Caco-2 (cell line): ENCODE data around the gene PKIG. TPM values are rescaled to one million over a fixed set of nuclear protein-coding genes. Genes with fewer than 3 reads are reported as not detected.

Experiments
- BruUV-seq: library from RNA; stranded (reverse); fragments of 400-500 nt; replicated peaks from 2 replicates; lab custom pipeline; 2021; lab: Mats Ljungman, UMichigan
- CTCF ChIA-PET: fragments of 300-600 bp; sonication (Branson Sonifier 250); formaldehyde crosslinking; loops from one replicate; lab custom pipeline; 2022; ENCODE audit warnings: antibody characterized with exemption; lab: Charles Lee
- POLR2A ChIA-PET: fragments of 300-600 bp; sonication (Branson Sonifier 250); formaldehyde crosslinking; loops from one replicate; lab custom pipeline; 2022; ENCODE audit warnings: antibody characterized with exemption; lab: Charles Lee
- DNase-seq, 2 experiments: peaks; one replicate each; pipeline versions ENCODE4 v3.0.0 to v3.0.0-alpha.2; 2020 to 2022
- H3K27me3 ChIP-seq: replicated peaks from 2 replicates; pipeline ENCODE4 v1.6.0; 2011; ENCODE audit warnings: low read length; ENCODE audit not compliant: control insufficient read depth, insufficient read depth
- H3K36me3 ChIP-seq: 2 replicates; pipeline ENCODE4 v1.5.1; 2011; ENCODE audit warnings: low read length; ENCODE audit not compliant: control insufficient read depth, insufficient read depth
- H3K4me1 ChIP-seq: fragments of 250-450 bp; sonication (Bioruptor Pico); 2 replicates; pipeline ENCODE4 v1.5.1; 2020; ENCODE audit warnings: mild to moderate bottlenecking
- H3K4me3 ChIP-seq: 2 replicates; pipeline ENCODE4 v1.5.1; 2011; ENCODE audit warnings: low read depth, mild to moderate bottlenecking, control low read depth, low read length
- H3K9me3 ChIP-seq: fragments of 250-450 bp; sonication (Bioruptor Pico); 2 replicates; pipeline ENCODE4 v1.5.1; 2020; ENCODE audit warnings: mild to moderate bottlenecking, moderate library complexity
- H3K27ac Mint-ChIP-seq: one replicate; pipeline ENCODE4 v1.8.0; 2022; ENCODE audit warnings: mixed read lengths; ENCODE audit not compliant: unreplicated experiment
- H3K27me3 Mint-ChIP-seq: one replicate; pipeline ENCODE4 v1.8.0; 2022; ENCODE audit warnings: mixed read lengths; ENCODE audit not compliant: insufficient read depth, unreplicated experiment
- H3K36me3 Mint-ChIP-seq: one replicate; pipeline ENCODE4 v1.8.0; 2022; ENCODE audit warnings: mild to moderate bottlenecking, mixed read lengths; ENCODE audit not compliant: insufficient read depth, unreplicated experiment
- H3K4me1 Mint-ChIP-seq: one replicate; pipeline ENCODE4 v1.8.0; 2022; ENCODE audit warnings: low read depth, mixed read lengths; ENCODE audit not compliant: unreplicated experiment
- H3K4me3 Mint-ChIP-seq: one replicate; pipeline ENCODE4 v1.8.0; 2022; ENCODE audit warnings: mild to moderate bottlenecking, moderate library complexity, mixed read lengths; ENCODE audit not compliant: unreplicated experiment
- H3K9me3 Mint-ChIP-seq: one replicate; pipeline ENCODE4 v1.8.0; 2022; ENCODE audit warnings: mixed read lengths; ENCODE audit not compliant: unreplicated experiment
- intact Hi-C: fragments of 100-400 bp; cut with micrococcal nuclease; formaldehyde crosslinking; loops from one replicate; pipeline ENCODE4 v1.10.0; 2022; ENCODE audit not compliant: unreplicated experiment
- total RNA-seq: library from RNA; stranded (reverse); gene quantifications from 2 replicates; pipeline ENCODE4 v1.2.3, GENCODE V29; 2022
- TF ChIP-seq, protein P1 (sequence below), 2 experiments: fragments of 200-600 bp in 1 of 2; IDR thresholded peaks; 1 replicate in 1 of 2; 2 replicates in 1 of 2; pipeline versions ENCODE4 v1.5.1 to v1.8.0; 2011 to 2022; ENCODE audit warnings: antibody characterized with exemption in 1 of 2, control low read depth in 1 of 2, inconsistent platforms in 1 of 2, low read depth in 1 of 2, low read length in 1 of 2, mild to moderate bottlenecking in 1 of 2, moderate library complexity in 1 of 2; ENCODE audit not compliant: insufficient read depth in 1 of 2, severe bottlenecking in 1 of 2, unreplicated experiment in 1 of 2

PKIG gene
- total RNA-seq, 1 experiment from 2014 or later = 25.9 TPM

DNA sequence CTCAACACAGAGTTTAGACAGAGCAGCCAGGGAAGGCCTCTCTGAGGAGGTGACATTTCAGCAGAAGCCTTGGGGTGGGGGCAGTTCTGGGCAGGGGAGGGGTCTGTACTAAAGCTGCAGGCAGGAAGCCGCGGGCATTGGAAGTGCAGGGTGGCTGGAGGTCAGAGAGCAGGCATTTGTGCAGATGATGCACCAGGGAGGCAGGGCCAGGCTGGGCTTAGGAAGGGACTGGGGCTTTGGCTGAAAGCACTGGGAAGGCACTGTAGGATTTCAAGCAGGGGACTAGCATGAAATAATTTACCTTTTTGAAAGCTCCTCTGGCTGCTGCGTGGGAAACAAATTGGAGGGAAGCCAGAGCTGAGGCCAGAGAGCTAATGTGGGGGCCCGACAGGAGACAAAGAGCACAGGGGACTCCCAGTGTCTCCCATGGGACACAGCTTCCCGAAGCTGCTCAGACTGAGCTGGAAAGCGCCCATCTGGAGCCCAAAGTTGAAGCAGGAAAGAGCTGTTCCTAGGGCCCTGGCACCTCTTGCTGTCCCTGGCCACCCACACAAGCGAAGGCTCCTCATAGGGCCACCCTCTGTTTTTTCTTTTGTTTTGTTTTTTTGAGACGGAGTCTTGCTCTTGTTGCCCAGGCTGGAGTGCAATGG lies 49.8 kb downstream of the PKIG start:
- no peaks in the 10 kb centered on the region for H3K27me3 ChIP-seq
- BruUV-seq = no TSS peak
- no peak overlapping the region for H3K4me3 ChIP-seq
- no peaks in the 10 kb centered on the region for H3K9me3 Mint-ChIP-seq
- intact Hi-C loops = no loop called here
- ChIA-PET POLR2A (no interaction called here), CTCF (interaction anchor here (1.0 to 1.1 kb wide), 2 partner anchors 12 to 51 kb away, joined by 3 to 4 read pairs; no protein-coding TSS in a partner anchor)
- H3K4me1 Mint-ChIP-seq = no peaks in the 10 kb centered on the region
- no peak for DNase-seq
- H3K36me3 ChIP-seq = no peaks in the 10 kb centered on the region
- no peak overlapping the region for H3K27ac Mint-ChIP-seq
- 0 out of 2 replicates have a peak, but pooled peaks cover 3% of the 10 kb centered on the region for H3K4me1 ChIP-seq
- H3K27me3 Mint-ChIP-seq = no peaks in the 10 kb centered on the region
- no peaks in the 10 kb centered on the region for H3K9me3 ChIP-seq
- no peak overlapping the region for H3K4me3 Mint-ChIP-seq
- H3K36me3 Mint-ChIP-seq = no peaks in the 10 kb centered on the region
- TF ChIP-seq, protein P1, sequence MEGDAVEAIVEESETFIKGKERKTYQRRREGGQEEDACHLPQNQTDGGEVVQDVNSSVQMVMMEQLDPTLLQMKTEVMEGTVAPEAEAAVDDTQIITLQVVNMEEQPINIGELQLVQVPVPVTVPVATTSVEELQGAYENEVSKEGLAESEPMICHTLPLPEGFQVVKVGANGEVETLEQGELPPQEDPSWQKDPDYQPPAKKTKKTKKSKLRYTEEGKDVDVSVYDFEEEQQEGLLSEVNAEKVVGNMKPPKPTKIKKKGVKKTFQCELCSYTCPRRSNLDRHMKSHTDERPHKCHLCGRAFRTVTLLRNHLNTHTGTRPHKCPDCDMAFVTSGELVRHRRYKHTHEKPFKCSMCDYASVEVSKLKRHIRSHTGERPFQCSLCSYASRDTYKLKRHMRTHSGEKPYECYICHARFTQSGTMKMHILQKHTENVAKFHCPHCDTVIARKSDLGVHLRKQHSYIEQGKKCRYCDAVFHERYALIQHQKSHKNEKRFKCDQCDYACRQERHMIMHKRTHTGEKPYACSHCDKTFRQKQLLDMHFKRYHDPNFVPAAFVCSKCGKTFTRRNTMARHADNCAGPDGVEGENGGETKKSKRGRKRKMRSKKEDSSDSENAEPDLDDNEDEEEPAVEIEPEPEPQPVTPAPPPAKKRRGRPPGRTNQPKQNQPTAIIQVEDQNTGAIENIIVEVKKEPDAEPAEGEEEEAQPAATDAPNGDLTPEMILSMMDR (IDR thresholded peaks at IDR 0.05; ENCODE audit: insufficient read depth in 1 of 2, low read depth in 1 of 2, low read length in 1 of 2, severe bottlenecking in 1 of 2, unreplicated experiment in 1 of 2) = no peak

DNA sequence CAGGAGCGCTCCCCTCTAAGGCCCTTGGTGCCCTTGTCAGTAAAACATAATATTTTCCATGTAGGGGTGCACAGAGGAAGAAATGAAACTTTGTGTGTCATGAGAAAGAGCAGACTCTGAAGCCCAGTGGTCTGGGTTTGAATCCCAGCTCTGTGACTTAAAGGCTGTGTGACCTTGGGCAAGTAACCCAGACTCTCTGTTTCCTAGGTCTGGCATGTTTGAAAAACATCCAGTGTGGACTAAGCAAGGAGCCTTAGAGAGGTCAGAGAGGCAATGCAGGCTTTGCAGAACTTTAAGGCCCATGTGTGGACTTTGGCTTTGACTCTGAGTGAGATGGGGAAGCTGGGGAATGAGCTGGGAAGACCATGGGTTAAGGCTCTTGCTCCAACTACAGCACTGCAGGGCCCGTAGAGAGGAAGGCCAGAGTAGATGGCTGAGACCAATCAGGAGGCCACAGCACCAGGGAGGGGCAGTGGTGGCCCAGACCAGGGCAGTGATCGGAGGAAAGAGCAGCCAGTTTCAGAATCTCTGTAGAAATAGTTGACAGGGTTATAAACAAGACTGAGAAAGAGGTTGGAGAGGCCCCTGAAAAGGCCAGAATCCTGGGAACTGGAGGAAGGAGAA lies 50.9 kb downstream of the PKIG start:
- no peaks in the 10 kb centered on the region for H3K4me1 Mint-ChIP-seq
- POLR2A ChIA-PET = no interaction called here
- no peak overlapping the region for H3K27ac Mint-ChIP-seq
- DNase-seq = no peak
- intact Hi-C loops = no loop called here
- no TSS peak for BruUV-seq
- H3K27me3 Mint-ChIP-seq = no peaks in the 10 kb centered on the region
- no peaks in the 10 kb centered on the region for H3K9me3 Mint-ChIP-seq
- Histone ChIP-seq H3K9me3 (no peaks in the 10 kb centered on the region), H3K27me3 (no peaks in the 10 kb centered on the region), H3K36me3 (no peaks in the 10 kb centered on the region), H3K4me3 (no peak overlapping the region), H3K4me1 (0 out of 2 replicates have a peak, but pooled peaks cover 3% of the 10 kb centered on the region)
- CTCF ChIA-PET = no interaction called here
- no peaks in the 10 kb centered on the region for H3K36me3 Mint-ChIP-seq
- TF ChIP-seq, protein P1 (IDR thresholded peaks at IDR 0.05; ENCODE audit: insufficient read depth in 1 of 2, low read depth in 1 of 2, low read length in 1 of 2, severe bottlenecking in 1 of 2, unreplicated experiment in 1 of 2) = no peak
- no peak overlapping the region for H3K4me3 Mint-ChIP-seq

DNA sequence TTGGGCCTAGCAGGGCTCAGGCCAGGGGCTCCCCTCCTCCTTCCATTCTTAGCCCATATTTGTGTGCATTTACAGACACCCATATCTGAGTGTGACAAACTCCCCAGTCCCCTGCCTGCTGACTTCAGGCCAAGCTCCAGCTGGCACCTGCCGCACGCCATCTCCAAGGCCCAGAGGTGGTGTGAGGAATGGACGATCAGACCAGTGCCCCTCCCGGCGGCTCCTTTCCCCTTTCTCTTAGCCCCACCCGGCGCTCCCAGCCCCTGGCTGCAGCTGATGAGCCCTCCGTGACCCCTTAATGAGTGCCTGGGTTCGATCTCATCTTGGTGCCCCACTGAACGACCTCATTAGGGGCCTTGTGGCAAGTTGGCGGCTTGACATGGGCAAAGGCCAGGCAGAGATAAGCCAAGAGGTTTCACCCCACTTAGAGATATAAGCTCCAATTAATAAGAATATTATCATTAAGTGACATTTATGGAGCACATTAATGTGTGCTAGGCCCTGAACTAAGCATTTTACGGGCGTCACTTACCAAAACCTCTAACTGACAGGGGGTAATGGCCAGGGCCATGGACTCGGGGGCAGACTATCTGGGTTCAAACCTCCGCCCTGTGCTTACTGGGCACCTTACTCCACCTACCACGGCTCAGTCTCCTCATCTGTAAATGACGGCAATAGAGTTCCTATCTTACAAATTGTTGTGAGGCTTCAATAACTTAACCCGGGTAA lies 51.7 kb downstream of the PKIG start:
- H3K36me3 ChIP-seq = no peaks in the 10 kb centered on the region
- no peaks in the 10 kb centered on the region for H3K4me1 Mint-ChIP-seq
- H3K9me3 Mint-ChIP-seq = no peaks in the 10 kb centered on the region
- H3K9me3 ChIP-seq = no peaks in the 10 kb centered on the region
- H3K27me3 Mint-ChIP-seq = no peaks in the 10 kb centered on the region
- H3K4me1 ChIP-seq = 0 out of 2 replicates have a peak, but pooled peaks cover 3% of the 10 kb centered on the region
- no peaks in the 10 kb centered on the region for H3K27me3 ChIP-seq
- DNase-seq = no peak
- H3K27ac Mint-ChIP-seq = no peak overlapping the region
- ChIA-PET POLR2A (no interaction called here), CTCF (no interaction called here)
- BruUV-seq = no TSS peak
- TF ChIP-seq, protein P1 (IDR thresholded peaks at IDR 0.05; ENCODE audit: insufficient read depth in 1 of 2, low read depth in 1 of 2, low read length in 1 of 2, severe bottlenecking in 1 of 2, unreplicated experiment in 1 of 2) = no peak
- no peak overlapping the region for H3K4me3 Mint-ChIP-seq
- no peak overlapping the region for H3K4me3 ChIP-seq
- no peaks in the 10 kb centered on the region for H3K36me3 Mint-ChIP-seq
- intact Hi-C loops = no loop called here
